OCI-LY7 (cell line): ENCODE results near the gene SPOCK1. TPM values are rescaled to one million over a fixed set of nuclear protein-coding genes. Genes with fewer than 3 reads are reported as not detected.

Experiments used
- BruUV-seq: library from RNA; stranded (reverse); fragments of 400-500 nt; replicated peaks from 2 replicates; lab custom pipeline; 2021; lab: Mats Ljungman, UMichigan
- CTCF ChIA-PET: fragments of 300-600 bp; sonication (Branson Sonifier 250); formaldehyde crosslinking; loops from one replicate; lab custom pipeline; 2022; ENCODE audit warnings: antibody characterized with exemption; ENCODE audit not compliant: unreplicated experiment; lab: Charles Lee
- POLR2A ChIA-PET: fragments of 300-600 bp; sonication (Branson Sonifier 250); formaldehyde crosslinking; loops from one replicate; lab custom pipeline; 2022; ENCODE audit warnings: antibody characterized with exemption; lab: Charles Lee
- DNase-seq: peaks from one replicate; pipeline ENCODE4 v3.0.0-alpha.2; 2015; ENCODE audit warnings: low spot score
- H2AFZ ChIP-seq: fragments of 200-600 bp; sonication (generic), shearing (Covaris generic); 2 replicates; pipeline ENCODE4 v1.6.1; 2014; ENCODE audit warnings: mild to moderate bottlenecking, antibody characterized with exemption, low read length, moderate library complexity
- H3K27ac ChIP-seq: fragments of 200-600 bp; sonication (generic); 2 replicates; pipeline ENCODE4 v1.5.1; 2014; ENCODE audit warnings: mixed run types, low read depth, mild to moderate bottlenecking, moderate library complexity, low read length, inconsistent platforms; ENCODE audit not compliant: poor library complexity, severe bottlenecking
- H3K36me3 ChIP-seq: fragments of 200-600 bp; sonication (generic); 2 replicates; pipeline ENCODE4 v1.6.1; 2014; ENCODE audit warnings: mild to moderate bottlenecking, antibody characterized with exemption, low read length, moderate library complexity, mixed read lengths; ENCODE audit not compliant: insufficient read depth
- H3K4me1 ChIP-seq: fragments of 200-600 bp; sonication (generic); 2 replicates; pipeline ENCODE4 v1.5.1; 2014; ENCODE audit warnings: mild to moderate bottlenecking, low read length; ENCODE audit not compliant: insufficient read depth, poor library complexity, severe bottlenecking
- H3K4me2 ChIP-seq: fragments of 200-600 bp; sonication (generic); 2 replicates; pipeline ENCODE4 v1.6.1; 2014; ENCODE audit warnings: mild to moderate bottlenecking, low read length
- H3K4me3 ChIP-seq: fragments of 200-600 bp; sonication (generic); 2 replicates; pipeline ENCODE4 v1.5.1; 2014; ENCODE audit warnings: mild to moderate bottlenecking, low read depth, low read length; ENCODE audit not compliant: poor library complexity, severe bottlenecking
- H3K79me2 ChIP-seq: fragments of 200-600 bp; sonication (generic); 2 replicates; pipeline ENCODE4 v1.6.1; 2016; ENCODE audit warnings: low read depth, mild to moderate bottlenecking, low read length, moderate library complexity, mixed read lengths; ENCODE audit not compliant: insufficient read depth
- H3K9me2 ChIP-seq: fragments of 200-600 bp; sonication (generic); 2 replicates; pipeline ENCODE4 v1.6.1; 2016; ENCODE audit warnings: mild to moderate bottlenecking, low read length, mixed read lengths; ENCODE audit not compliant: insufficient read depth
- H3K9me3 ChIP-seq: fragments of 200-600 bp; sonication (generic); 2 replicates; pipeline ENCODE4 v1.6.1; 2014; ENCODE audit warnings: mild to moderate bottlenecking, mixed run types, low read length, mixed read lengths
- H4K20me1 ChIP-seq: fragments of 200-600 bp; sonication (generic); 2 replicates; pipeline ENCODE4 v1.6.1; 2014; ENCODE audit warnings: mild to moderate bottlenecking, antibody characterized with exemption, low read length, moderate library complexity, mixed read lengths; ENCODE audit not compliant: insufficient read depth
- EZH2phosphoT487 ChIP-seq: fragments of 200-600 bp; sonication (generic); IDR thresholded peaks from 2 replicates; pipeline ENCODE4 v1.6.1; 2018; ENCODE audit warnings: low read depth, borderline replicate concordance, mild to moderate bottlenecking, mixed run types, antibody characterized with exemption, low read length, moderate library complexity, mixed read lengths
- intact Hi-C: fragments of 100-400 bp; cut with micrococcal nuclease; formaldehyde crosslinking; loops from one replicate; pipeline ENCODE4 v1.10.0; 2022; ENCODE audit not compliant: unreplicated experiment
- total RNA-seq, 2 experiments: library from RNA; depleted of rRNA in 1 of 2; stranded (reverse); fragments of >200 nt in 1 of 2; shearing (Covaris generic) in 1 of 2; gene quantifications; 2 replicates each; pipeline ENCODE4 v1.2.3, GENCODE V29; 2014 to 2022
- TF ChIP-seq, protein P1 (sequence below): fragments of 200-600 bp; sonication (generic); conservative IDR thresholded peaks from 2 replicates; pipeline ENCODE4 v1.5.1; 2014; ENCODE audit warnings: mild to moderate bottlenecking, antibody characterized with exemption, low read length, moderate library complexity, mixed read lengths

Gene SPOCK1
- total RNA-seq, 2 experiments from 2014 or later: 0.29 to 1.5 TPM

GRCh38 chr5:137400571-137400970 lies 98.6 kb downstream of the SPOCK1 start:
- TF ChIP-seq, protein P1, sequence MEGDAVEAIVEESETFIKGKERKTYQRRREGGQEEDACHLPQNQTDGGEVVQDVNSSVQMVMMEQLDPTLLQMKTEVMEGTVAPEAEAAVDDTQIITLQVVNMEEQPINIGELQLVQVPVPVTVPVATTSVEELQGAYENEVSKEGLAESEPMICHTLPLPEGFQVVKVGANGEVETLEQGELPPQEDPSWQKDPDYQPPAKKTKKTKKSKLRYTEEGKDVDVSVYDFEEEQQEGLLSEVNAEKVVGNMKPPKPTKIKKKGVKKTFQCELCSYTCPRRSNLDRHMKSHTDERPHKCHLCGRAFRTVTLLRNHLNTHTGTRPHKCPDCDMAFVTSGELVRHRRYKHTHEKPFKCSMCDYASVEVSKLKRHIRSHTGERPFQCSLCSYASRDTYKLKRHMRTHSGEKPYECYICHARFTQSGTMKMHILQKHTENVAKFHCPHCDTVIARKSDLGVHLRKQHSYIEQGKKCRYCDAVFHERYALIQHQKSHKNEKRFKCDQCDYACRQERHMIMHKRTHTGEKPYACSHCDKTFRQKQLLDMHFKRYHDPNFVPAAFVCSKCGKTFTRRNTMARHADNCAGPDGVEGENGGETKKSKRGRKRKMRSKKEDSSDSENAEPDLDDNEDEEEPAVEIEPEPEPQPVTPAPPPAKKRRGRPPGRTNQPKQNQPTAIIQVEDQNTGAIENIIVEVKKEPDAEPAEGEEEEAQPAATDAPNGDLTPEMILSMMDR: no peak
- no peak for TF ChIP-seq EZH2phosphoT487
- Histone ChIP-seq H2AFZ (no peak overlapping the region), H3K36me3 (no peaks in the 10 kb centered on the region), H4K20me1 (no peaks in the 10 kb centered on the region), H3K4me2 (no peak overlapping the region), H3K9me3 (no peaks in the 10 kb centered on the region), H3K9me2 (no peaks in the 10 kb centered on the region), H3K4me1 (no peaks in the 10 kb centered on the region), H3K27ac (no peak overlapping the region), H3K79me2 (no peaks in the 10 kb centered on the region), H3K4me3 (no peak overlapping the region)
- DNase-seq: no peak
- intact Hi-C loops: no loop called here
- no TSS peak for BruUV-seq
- ChIA-PET POLR2A (no interaction called here), CTCF (no interaction called here)

DNA sequence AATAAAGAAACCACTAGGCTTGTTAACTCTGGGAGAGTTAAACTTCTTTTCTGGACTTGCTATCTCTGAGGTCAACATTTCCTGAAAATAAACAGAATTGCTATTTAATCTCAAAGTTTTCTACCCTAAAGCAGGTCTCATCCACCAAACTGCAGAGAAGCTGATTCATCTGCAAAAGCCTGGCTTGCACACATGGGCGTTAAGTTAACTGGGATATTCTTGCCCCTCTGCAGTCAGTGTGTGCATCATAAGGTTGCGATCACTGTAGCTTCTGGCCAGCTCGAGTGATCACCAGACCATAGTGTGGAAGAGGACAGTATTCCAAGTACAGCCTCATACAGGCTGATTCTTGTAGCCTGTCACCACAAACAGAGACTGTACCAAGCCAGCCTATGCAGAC lies 99.2 kb downstream of the SPOCK1 start:
- no peaks in the 10 kb centered on the region for H3K36me3 ChIP-seq
- no peaks in the 10 kb centered on the region for H3K4me1 ChIP-seq
- no peak for DNase-seq
- CTCF ChIA-PET: no interaction called here
- H2AFZ ChIP-seq: no peak overlapping the region
- no peak for TF ChIP-seq EZH2phosphoT487
- TF ChIP-seq, protein P1: no peak
- no peak overlapping the region for H3K4me3 ChIP-seq
- no peak overlapping the region for H3K4me2 ChIP-seq
- intact Hi-C loops: no loop called here
- POLR2A ChIA-PET: no interaction called here
- H3K79me2 ChIP-seq: no peaks in the 10 kb centered on the region
- no peaks in the 10 kb centered on the region for H3K9me3 ChIP-seq
- no peak overlapping the region for H3K27ac ChIP-seq
- no peaks in the 10 kb centered on the region for H4K20me1 ChIP-seq
- H3K9me2 ChIP-seq: no peaks in the 10 kb centered on the region
- BruUV-seq: no TSS peak

DNA sequence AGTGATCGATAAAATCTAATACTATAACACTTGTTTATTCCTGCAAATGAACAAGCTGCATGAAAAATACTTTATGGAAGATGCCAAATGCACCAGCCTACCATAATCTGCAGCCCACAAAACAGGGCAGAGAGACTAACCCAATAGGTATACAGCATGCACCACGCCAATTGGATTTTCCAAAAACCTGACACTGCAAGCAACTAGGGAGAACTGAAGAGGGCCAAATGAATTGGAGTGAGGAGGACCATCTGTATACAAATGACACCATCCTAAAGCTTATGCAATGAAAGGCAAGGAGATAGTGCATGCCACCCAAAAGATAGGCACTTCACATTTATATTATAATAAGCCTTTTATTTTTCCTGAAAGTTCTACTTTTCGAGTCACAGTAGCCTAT lies 100.4 kb downstream of the SPOCK1 start:
- Histone ChIP-seq H4K20me1 (no peaks in the 10 kb centered on the region), H3K36me3 (no peaks in the 10 kb centered on the region), H3K9me2 (no peaks in the 10 kb centered on the region), H3K4me2 (no peak overlapping the region), H3K27ac (no peak overlapping the region), H3K79me2 (no peaks in the 10 kb centered on the region), H3K9me3 (no peaks in the 10 kb centered on the region), H3K4me1 (no peaks in the 10 kb centered on the region), H3K4me3 (no peak overlapping the region), H2AFZ (no peak overlapping the region)
- intact Hi-C loops: no loop called here
- CTCF ChIA-PET: no interaction called here
- BruUV-seq: no TSS peak
- no peak for TF ChIP-seq EZH2phosphoT487
- TF ChIP-seq, protein P1: no peak
- no peak for DNase-seq
- POLR2A ChIA-PET: no interaction called here
